OCI-LY1 (cell line): Measurements from ENCODE around the gene CD74.

Experiments used
- EZH2 ChIP-seq: fragments of 200-600 bp; sonication (generic), shearing (Covaris generic); IDR thresholded peaks from 2 replicates; pipeline ENCODE4 v1.8.0; 2017; ENCODE audit warnings: borderline replicate concordance, mixed run types, mild to moderate bottlenecking, antibody characterized with exemption, low read length, moderate library complexity, mixed read lengths
- TF ChIP-seq, protein P1 (sequence below): fragments of 200-600 bp; sonication (generic), shearing (Covaris generic); IDR thresholded peaks from 2 replicates; pipeline ENCODE4 v1.5.1; 2017; ENCODE audit warnings: mild to moderate bottlenecking, antibody characterized with exemption, low read length, moderate library complexity, mixed read lengths

DNA sequence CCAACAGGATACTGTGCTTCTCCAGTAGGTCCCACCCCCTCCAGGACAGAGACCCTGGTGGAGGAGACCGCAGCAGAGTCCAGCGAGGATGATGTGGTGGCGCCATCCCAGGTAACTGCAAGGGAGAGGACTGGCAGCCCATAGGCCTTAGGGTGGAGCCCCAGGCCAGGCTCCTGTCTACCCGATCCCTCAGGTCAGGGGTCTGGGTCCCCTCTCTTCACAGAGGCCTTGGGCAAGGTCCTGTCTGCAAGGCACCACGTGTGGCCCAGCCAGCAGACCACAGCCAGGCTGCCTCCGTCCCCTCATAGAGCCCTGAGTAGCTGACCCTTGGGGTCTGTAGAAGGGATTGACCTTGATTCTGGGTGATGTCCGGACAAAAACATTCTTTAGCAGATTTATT, 20.0 kb downstream of the CD74 start:
- TF ChIP-seq, protein P1, sequence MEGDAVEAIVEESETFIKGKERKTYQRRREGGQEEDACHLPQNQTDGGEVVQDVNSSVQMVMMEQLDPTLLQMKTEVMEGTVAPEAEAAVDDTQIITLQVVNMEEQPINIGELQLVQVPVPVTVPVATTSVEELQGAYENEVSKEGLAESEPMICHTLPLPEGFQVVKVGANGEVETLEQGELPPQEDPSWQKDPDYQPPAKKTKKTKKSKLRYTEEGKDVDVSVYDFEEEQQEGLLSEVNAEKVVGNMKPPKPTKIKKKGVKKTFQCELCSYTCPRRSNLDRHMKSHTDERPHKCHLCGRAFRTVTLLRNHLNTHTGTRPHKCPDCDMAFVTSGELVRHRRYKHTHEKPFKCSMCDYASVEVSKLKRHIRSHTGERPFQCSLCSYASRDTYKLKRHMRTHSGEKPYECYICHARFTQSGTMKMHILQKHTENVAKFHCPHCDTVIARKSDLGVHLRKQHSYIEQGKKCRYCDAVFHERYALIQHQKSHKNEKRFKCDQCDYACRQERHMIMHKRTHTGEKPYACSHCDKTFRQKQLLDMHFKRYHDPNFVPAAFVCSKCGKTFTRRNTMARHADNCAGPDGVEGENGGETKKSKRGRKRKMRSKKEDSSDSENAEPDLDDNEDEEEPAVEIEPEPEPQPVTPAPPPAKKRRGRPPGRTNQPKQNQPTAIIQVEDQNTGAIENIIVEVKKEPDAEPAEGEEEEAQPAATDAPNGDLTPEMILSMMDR: no peak
- no peak for TF ChIP-seq EZH2
